Mucosa of stomach (tissue), 1 donor: ENCODE data around the gene DYDC1.
"Not testable (repeated sequence)": the region's sequence is repeated elsewhere in the genome, so short reads cannot be mapped to it uniquely, and the experiment has no call there.

ENCODE experiments used
- H3K27me3 ChIP-seq: one replicate; pipeline ENCODE4 v1.7.0; 2013; ENCODE audit warnings: mild to moderate bottlenecking, low read length; ENCODE audit not compliant: control insufficient read depth, insufficient read depth
- H3K36me3 ChIP-seq: one replicate; pipeline ENCODE4 v1.7.0; 2013; ENCODE audit warnings: low read length; ENCODE audit not compliant: control insufficient read depth, insufficient read depth
- H3K4me1 ChIP-seq: one replicate; pipeline ENCODE4 v1.7.0; 2013; ENCODE audit warnings: mild to moderate bottlenecking, low read length; ENCODE audit not compliant: control insufficient read depth, insufficient read depth
- H3K4me3 ChIP-seq: one replicate; pipeline ENCODE4 v1.7.0; 2013; ENCODE audit warnings: low read length
- H3K9ac ChIP-seq: one replicate; pipeline ENCODE4 v1.7.0; 2013; ENCODE audit warnings: mild to moderate bottlenecking, low read length, moderate library complexity
- H3K9me3 ChIP-seq: one replicate; pipeline ENCODE4 v1.7.0; 2013; ENCODE audit warnings: mild to moderate bottlenecking, low read length, moderate library complexity; ENCODE audit not compliant: control insufficient read depth
- donor health status: Pancreatic carcinoma.

The DYDC1 gene

GRCh38 chr10:80373502-80373901, 16.9 kb upstream of the DYDC1 start:
- no peaks in the 10 kb centered on the region for H3K4me1 ChIP-seq
- no peak overlapping the region for H3K9ac ChIP-seq
- no peaks in the 10 kb centered on the region for H3K9me3 ChIP-seq
- H3K4me3 ChIP-seq, result no peak overlapping the region
- no peaks in the 10 kb centered on the region for H3K27me3 ChIP-seq
- no peaks in the 10 kb centered on the region for H3K36me3 ChIP-seq

- Histone ChIP-seq H3K27me3 (no peaks in the 10 kb centered on the region), H3K9me3 (no peaks in the 10 kb centered on the region), H3K4me1 (no peaks in the 10 kb centered on the region), H3K4me3 (no peak overlapping the region), H3K9ac (no peak overlapping the region), H3K36me3 (no peaks in the 10 kb centered on the region)
Observed at GRCh38 chr10:80372675-80373074, 16.1 kb upstream of the DYDC1 start.

GRCh38 chr10:80371467-80371866, 14.9 kb upstream of the DYDC1 start:
- H3K36me3 ChIP-seq, result no peaks in the 10 kb centered on the region
- H3K9ac ChIP-seq, result no peak overlapping the region
- H3K27me3 ChIP-seq, result no peaks in the 10 kb centered on the region
- no peaks in the 10 kb centered on the region for H3K9me3 ChIP-seq
- H3K4me1 ChIP-seq, result no peaks in the 10 kb centered on the region
- H3K4me3 ChIP-seq, result no peak overlapping the region

GRCh38 chr10:80365510-80365909, 9.0 kb upstream of the DYDC1 start:
- no peaks in the 10 kb centered on the region for H3K4me1 ChIP-seq
- H3K9me3 ChIP-seq, result no peaks in the 10 kb centered on the region
- H3K9ac ChIP-seq, result no peak overlapping the region
- no peaks in the 10 kb centered on the region for H3K36me3 ChIP-seq
- no peak overlapping the region for H3K4me3 ChIP-seq
- H3K27me3 ChIP-seq, result no peaks in the 10 kb centered on the region

GRCh38 chr10:80359644-80360043, 3.1 kb upstream of the DYDC1 start:
- H3K9me3 ChIP-seq, result no peaks in the 10 kb centered on the region
- no peaks in the 10 kb centered on the region for H3K36me3 ChIP-seq
- no peak overlapping the region for H3K4me3 ChIP-seq
- no peak overlapping the region for H3K9ac ChIP-seq
- H3K27me3 ChIP-seq, result peaks cover 12% of the 10 kb centered on the region
- peaks cover 13% of the 10 kb centered on the region for H3K4me1 ChIP-seq

- Histone ChIP-seq H3K27me3 (peaks cover 12% of the 10 kb centered on the region), H3K4me1 (peaks cover 13% of the 10 kb centered on the region)
- H3K9me3 ChIP-seq, H3K36me3 ChIP-seq, H3K4me3 ChIP-seq, H3K9ac ChIP-seq: not testable (repeated sequence)
Observed at GRCh38 chr10:80358925-80359324, 2.4 kb upstream of the DYDC1 start.

GRCh38 chr10:80357851-80358125, 1.2 kb upstream of the DYDC1 start:
- Histone ChIP-seq H3K36me3 (no peaks in the 10 kb centered on the region), H3K4me3 (no peak overlapping the region), H3K9me3 (no peaks in the 10 kb centered on the region), H3K4me1 (peaks cover 13% of the 10 kb centered on the region), H3K27me3 (peaks cover 12% of the 10 kb centered on the region), H3K9ac (no peak overlapping the region)

- Histone ChIP-seq H3K9me3 (no peaks in the 10 kb centered on the region), H3K4me3 (no peak overlapping the region), H3K27me3 (peaks cover 12% of the 10 kb centered on the region), H3K9ac (no peak overlapping the region), H3K4me1 (peaks cover 13% of the 10 kb centered on the region), H3K36me3 (no peaks in the 10 kb centered on the region)
Observed at GRCh38 chr10:80356989-80357850, 665 bp upstream of the DYDC1 start.

- Histone ChIP-seq H3K9me3 (no peaks in the 10 kb centered on the region), H3K36me3 (no peaks in the 10 kb centered on the region), H3K9ac (no peak overlapping the region), H3K4me3 (no peak overlapping the region), H3K4me1 (peaks cover 1% of the 10 kb centered on the region), H3K27me3 (peaks cover 9% of the 10 kb centered on the region)
Observed at GRCh38 chr10:80351220-80351619, 5.3 kb downstream of the DYDC1 start.

GRCh38 chr10:80350251-80350650, 6.3 kb downstream of the DYDC1 start:
- Histone ChIP-seq H3K36me3 (no peaks in the 10 kb centered on the region), H3K27me3 (peaks cover under 1% of the 10 kb centered on the region), H3K9me3 (no peaks in the 10 kb centered on the region), H3K4me1 (no peaks in the 10 kb centered on the region), H3K4me3 (no peak overlapping the region), H3K9ac (no peak overlapping the region)

GRCh38 chr10:80344912-80345311, 11.6 kb downstream of the DYDC1 start:
- Histone ChIP-seq H3K9me3 (no peaks in the 10 kb centered on the region), H3K4me1 (no peaks in the 10 kb centered on the region), H3K27me3 (no peaks in the 10 kb centered on the region), H3K4me3 (no peak overlapping the region), H3K36me3 (no peaks in the 10 kb centered on the region), H3K9ac (no peak overlapping the region)

- Histone ChIP-seq H3K36me3 (no peaks in the 10 kb centered on the region), H3K4me3 (no peak overlapping the region), H3K4me1 (no peaks in the 10 kb centered on the region), H3K27me3 (no peaks in the 10 kb centered on the region), H3K9me3 (no peaks in the 10 kb centered on the region), H3K9ac (no peak overlapping the region)
Observed at GRCh38 chr10:80344276-80344675, 12.3 kb downstream of the DYDC1 start.

GRCh38 chr10:80333983-80334382, 22.6 kb downstream of the DYDC1 start:
- H3K36me3 ChIP-seq, result no peaks in the 10 kb centered on the region
- no peak overlapping the region for H3K4me3 ChIP-seq
- H3K4me1 ChIP-seq, result no peaks in the 10 kb centered on the region
- H3K9me3 ChIP-seq, result no peaks in the 10 kb centered on the region
- no peak overlapping the region for H3K9ac ChIP-seq
- no peaks in the 10 kb centered on the region for H3K27me3 ChIP-seq
